Stimulated activated effector memory CD8-positive, alpha-beta T cell treated with anti-CD3 and anti-CD28 coated beads, Interleukin-12 subunit alpha, Interleukin-12 subunit beta, amount 100 ng/mL, for 72 hours (primary cell): ENCODE results near the gene MED13L.

Experiments used
- ATAC-seq: fragments of 150-1000 bp; cut with Tn5 transposase; 2 replicates; pipeline ENCODE4 v1.10.0; 2021
- DNase-seq, 2 donors: peaks; one replicate each; pipeline ENCODE4 v3.0.0; 2021 to 2022; ENCODE audit warnings: low spot score in 2 of 2
- H3K27ac Mint-ChIP-seq: one replicate; pipeline ENCODE4 v1.8.0; 2022; ENCODE audit warnings: mild to moderate bottlenecking, mixed read lengths
- H3K36me3 Mint-ChIP-seq: one replicate; pipeline ENCODE4 v1.8.0; 2022; ENCODE audit warnings: mild to moderate bottlenecking, mixed read lengths
- H3K4me1 Mint-ChIP-seq: one replicate; pipeline ENCODE4 v1.8.0; 2022; ENCODE audit warnings: mixed read lengths
- H3K4me3 Mint-ChIP-seq: one replicate; pipeline ENCODE4 v1.8.0; 2022; ENCODE audit warnings: mild to moderate bottlenecking, mixed read lengths
- H3K9me3 Mint-ChIP-seq: one replicate; pipeline ENCODE4 v1.8.0; 2022; ENCODE audit warnings: mixed read lengths

The MED13L gene

GRCh38 chr12:115920395-115921183 is 356.9 kb downstream of the MED13L start:
- H3K4me3 Mint-ChIP-seq, result no peak overlapping the region
- ATAC-seq, result no peak
- peaks cover 2% of the 10 kb centered on the region for H3K9me3 Mint-ChIP-seq
- H3K36me3 Mint-ChIP-seq, result no peaks in the 10 kb centered on the region
- H3K27ac Mint-ChIP-seq, result no peak overlapping the region
- no peak for DNase-seq
- H3K4me1 Mint-ChIP-seq, result no peaks in the 10 kb centered on the region

- no peak overlapping the region for H3K4me3 Mint-ChIP-seq
- ATAC-seq (no peak), DNase-seq (no peak)
- no peak overlapping the region for H3K27ac Mint-ChIP-seq
- H3K4me1 Mint-ChIP-seq, result no peaks in the 10 kb centered on the region
- H3K36me3 Mint-ChIP-seq, result no peaks in the 10 kb centered on the region
- H3K9me3 Mint-ChIP-seq, result peaks cover 2% of the 10 kb centered on the region
Observed at GRCh38 chr12:115918763-115919162, 358.7 kb downstream of the MED13L start.

GRCh38 chr12:115916910-115917668 is 360.4 kb downstream of the MED13L start:
- DNase-seq (peak; percentile 72 to 84), ATAC-seq (peak; percentile 66)
- H3K4me1 Mint-ChIP-seq, result no peaks in the 10 kb centered on the region
- H3K4me3 Mint-ChIP-seq, result peak overlapping the region; percentile 20
- peaks cover 1% of the 10 kb centered on the region for H3K9me3 Mint-ChIP-seq
- no peak overlapping the region for H3K27ac Mint-ChIP-seq
- H3K36me3 Mint-ChIP-seq, result no peaks in the 10 kb centered on the region

- Mint-ChIP-seq H3K36me3 (no peaks in the 10 kb centered on the region), H3K4me1 (no peaks in the 10 kb centered on the region), H3K27ac (no peak overlapping the region), H3K9me3 (no peaks in the 10 kb centered on the region), H3K4me3 (no peak overlapping the region)
- DNase-seq (no peak), ATAC-seq (no peak)
Observed at GRCh38 chr12:115914122-115914521, 363.4 kb downstream of the MED13L start.

GRCh38 chr12:115912440-115912839 is 365.1 kb downstream of the MED13L start:
- no peak overlapping the region for H3K27ac Mint-ChIP-seq
- H3K4me1 Mint-ChIP-seq, result no peaks in the 10 kb centered on the region
- no peaks in the 10 kb centered on the region for H3K36me3 Mint-ChIP-seq
- H3K9me3 Mint-ChIP-seq, result no peaks in the 10 kb centered on the region
- ATAC-seq, result no peak
- DNase-seq, result no peak
- no peak overlapping the region for H3K4me3 Mint-ChIP-seq

GRCh38 chr12:115911360-115911759 is 366.1 kb downstream of the MED13L start:
- ATAC-seq, result no peak
- H3K4me3 Mint-ChIP-seq, result no peak overlapping the region
- no peaks in the 10 kb centered on the region for H3K9me3 Mint-ChIP-seq
- H3K4me1 Mint-ChIP-seq, result no peaks in the 10 kb centered on the region
- H3K27ac Mint-ChIP-seq, result no peak overlapping the region
- H3K36me3 Mint-ChIP-seq, result no peaks in the 10 kb centered on the region
- no peak for DNase-seq

GRCh38 chr12:115910057-115910456 is 367.4 kb downstream of the MED13L start:
- no peaks in the 10 kb centered on the region for H3K4me1 Mint-ChIP-seq
- ATAC-seq, result no peak
- DNase-seq, result no peak
- H3K4me3 Mint-ChIP-seq, result no peak overlapping the region
- no peak overlapping the region for H3K27ac Mint-ChIP-seq
- H3K36me3 Mint-ChIP-seq, result no peaks in the 10 kb centered on the region
- H3K9me3 Mint-ChIP-seq, result no peaks in the 10 kb centered on the region
